ENCODE results near the gene AFAP1L2. TPM values are rescaled to one million over a fixed set of nuclear protein-coding genes. Genes with fewer than 3 reads are reported as not detected.

The AFAP1L2 gene
- total RNA-seq, 2 donors from 2014 or later, result 1.3 to 8.8 TPM

DNA sequence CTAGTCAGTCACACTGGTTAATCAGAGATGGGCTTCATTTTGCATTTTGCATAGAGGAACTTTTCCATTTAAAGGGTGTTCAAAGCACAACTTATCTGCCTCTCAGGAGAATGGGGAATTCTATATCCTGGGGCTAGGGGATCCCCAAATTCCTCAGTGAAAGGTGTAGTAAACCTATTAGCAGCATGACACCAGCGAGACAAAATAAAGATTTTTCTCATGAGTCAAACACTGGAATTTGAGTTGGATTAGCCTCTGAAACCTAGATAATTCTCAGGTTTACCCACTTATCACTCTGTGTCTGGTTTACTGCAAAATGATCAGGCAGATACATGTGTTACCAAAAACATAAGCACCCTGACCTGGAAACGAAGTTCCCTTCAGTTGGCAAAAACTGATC is 2.1 kb downstream of the AFAP1L2 start:
- H3K27ac Mint-ChIP-seq, result no peak overlapping the region
- H3K36me3 Mint-ChIP-seq, result no peaks in the 10 kb centered on the region
- peaks cover 7 to 9% of the 10 kb centered on the region in 2 donors for H3K4me1 Mint-ChIP-seq (ENCODE audit: low read depth in 2 of 2)
- ATAC-seq, result no peak
- no peak for DNase-seq (ENCODE audit: low spot score)
- peaks cover 53 to 66% of the 10 kb centered on the region in 2 donors for H3K27me3 Mint-ChIP-seq
- H3K4me3 Mint-ChIP-seq, result no peak overlapping the region
- H3K9me3 Mint-ChIP-seq, result no peaks in the 10 kb centered on the region

DNA sequence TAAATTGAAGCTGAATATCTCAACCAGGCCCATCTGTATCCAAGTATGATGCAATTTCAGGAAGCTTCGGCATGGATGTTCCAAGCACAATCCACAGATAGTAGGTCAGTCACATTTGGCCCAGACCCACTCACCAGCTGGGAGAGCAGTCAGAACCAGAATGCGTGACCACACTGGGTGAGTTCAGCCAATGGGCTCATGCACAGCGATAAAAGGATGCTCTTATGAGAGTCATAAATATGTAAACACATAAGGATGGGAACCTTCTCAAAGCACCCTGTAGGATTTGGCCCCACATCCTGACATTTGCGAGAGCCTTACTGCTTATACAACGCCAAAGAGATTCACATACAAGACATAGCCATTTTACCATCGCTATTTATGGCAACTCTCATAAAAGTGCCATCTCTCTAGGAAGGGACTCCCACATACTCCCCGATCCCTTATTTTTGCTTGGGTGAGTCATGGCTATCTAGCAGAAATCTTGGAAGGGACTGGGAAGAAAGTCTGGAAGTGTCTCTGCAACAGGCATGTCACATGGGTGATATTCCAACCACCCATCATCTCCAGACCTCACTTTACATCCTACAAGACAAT is 3.0 kb downstream of the AFAP1L2 start:
- peaks cover 54 to 71% of the 10 kb centered on the region in 2 donors for H3K27me3 Mint-ChIP-seq
- no peaks in the 10 kb centered on the region for H3K9me3 Mint-ChIP-seq
- H3K4me1 Mint-ChIP-seq (ENCODE audit: low read depth in 2 of 2), result peaks cover 7 to 12% of the 10 kb centered on the region in 2 donors
- ATAC-seq (no peak), DNase-seq (ENCODE audit: low spot score) (no peak)
- no peaks in the 10 kb centered on the region for H3K36me3 Mint-ChIP-seq
- no peak overlapping the region for H3K4me3 Mint-ChIP-seq
- H3K27ac Mint-ChIP-seq, result no peak overlapping the region

- H3K4me3 Mint-ChIP-seq, result no peak overlapping the region
- H3K27ac Mint-ChIP-seq, result no peak overlapping the region
- H3K36me3 Mint-ChIP-seq, result no peaks in the 10 kb centered on the region
- H3K4me1 Mint-ChIP-seq (ENCODE audit: low read depth in 2 of 2), result peaks cover 7 to 12% of the 10 kb centered on the region in 2 donors
- H3K9me3 Mint-ChIP-seq, result no peaks in the 10 kb centered on the region
- H3K27me3 Mint-ChIP-seq, result peaks cover 50 to 72% of the 10 kb centered on the region in 2 donors
- DNase-seq (ENCODE audit: low spot score) (no peak), ATAC-seq (no peak)
Measured at GRCh38 chr10:114400091-114400490, 4.2 kb downstream of the AFAP1L2 start.

DNA sequence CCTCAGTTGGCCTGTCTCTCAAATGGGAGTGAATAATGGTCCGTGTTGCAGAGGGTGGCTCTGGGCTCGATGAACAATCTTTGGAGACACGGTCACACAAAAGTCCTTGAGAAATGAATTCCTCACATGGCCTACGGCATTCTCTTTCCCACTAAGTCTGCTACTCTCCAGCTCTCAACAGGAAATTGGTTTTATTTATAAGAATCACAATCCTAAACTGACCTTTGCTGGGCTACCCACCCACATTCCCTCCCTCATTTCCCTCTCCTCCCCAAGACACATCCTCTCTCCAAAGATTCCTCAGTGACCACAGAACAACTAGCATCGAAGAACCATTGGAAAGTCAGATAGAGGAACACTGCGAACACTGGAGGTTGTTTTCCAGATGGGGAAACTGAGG is 4.7 kb downstream of the AFAP1L2 start:
- peaks cover 7 to 10% of the 10 kb centered on the region in 2 donors for H3K4me1 Mint-ChIP-seq (ENCODE audit: low read depth in 2 of 2)
- H3K9me3 Mint-ChIP-seq, result no peaks in the 10 kb centered on the region
- DNase-seq (ENCODE audit: low spot score) (no peak), ATAC-seq (no peak)
- H3K27me3 Mint-ChIP-seq, result peaks cover 49 to 75% of the 10 kb centered on the region in 2 donors
- H3K27ac Mint-ChIP-seq, result no peak overlapping the region
- no peaks in the 10 kb centered on the region for H3K36me3 Mint-ChIP-seq
- H3K4me3 Mint-ChIP-seq, result no peak overlapping the region

- H3K4me3 Mint-ChIP-seq, result no peak overlapping the region
- H3K9me3 Mint-ChIP-seq, result no peaks in the 10 kb centered on the region
- peaks cover 7 to 13% of the 10 kb centered on the region in 2 donors for H3K4me1 Mint-ChIP-seq (ENCODE audit: low read depth in 2 of 2)
- ATAC-seq, result no peak
- peaks cover 51 to 81% of the 10 kb centered on the region in 2 donors for H3K27me3 Mint-ChIP-seq
- no peak for DNase-seq (ENCODE audit: low spot score)
- no peaks in the 10 kb centered on the region for H3K36me3 Mint-ChIP-seq
- no peak overlapping the region for H3K27ac Mint-ChIP-seq
Measured at GRCh38 chr10:114398587-114399331, 5.5 kb downstream of the AFAP1L2 start.

DNA sequence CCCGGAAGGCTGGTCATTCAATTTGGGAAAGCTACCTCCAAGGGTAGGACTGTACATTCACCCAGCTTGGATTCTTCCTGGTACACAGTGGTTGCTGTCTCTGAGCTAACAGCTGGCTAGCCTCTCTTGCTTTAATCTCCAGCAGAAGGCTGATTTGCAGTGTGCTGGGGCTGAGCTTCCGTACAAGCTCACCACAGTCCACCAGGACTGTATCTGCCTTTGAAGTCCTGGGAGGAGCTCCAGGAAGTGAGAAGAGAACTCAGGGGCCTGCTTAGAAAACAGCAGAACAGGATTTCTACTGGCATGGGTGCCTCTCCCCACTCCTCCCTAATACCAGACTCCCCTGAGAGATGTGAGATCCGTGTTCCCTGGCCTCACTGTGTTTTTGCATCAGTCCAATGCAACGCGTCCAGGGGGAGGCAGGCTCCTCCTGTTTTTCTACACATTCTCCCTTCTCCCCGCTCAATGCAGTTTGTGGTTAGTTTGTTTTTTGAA is 6.6 kb downstream of the AFAP1L2 start:
- Mint-ChIP-seq H3K9me3 (no peaks in the 10 kb centered on the region), H3K4me3 (no peak overlapping the region), H3K36me3 (no peaks in the 10 kb centered on the region), H3K27ac (no peak overlapping the region), H3K4me1 (ENCODE audit: low read depth in 2 of 2) (peaks cover under 1 to 7% of the 10 kb centered on the region in 2 donors), H3K27me3 (peaks cover 44 to 83% of the 10 kb centered on the region in 2 donors)
- ATAC-seq (no peak), DNase-seq (ENCODE audit: low spot score) (peak; percentile 38)

DNA sequence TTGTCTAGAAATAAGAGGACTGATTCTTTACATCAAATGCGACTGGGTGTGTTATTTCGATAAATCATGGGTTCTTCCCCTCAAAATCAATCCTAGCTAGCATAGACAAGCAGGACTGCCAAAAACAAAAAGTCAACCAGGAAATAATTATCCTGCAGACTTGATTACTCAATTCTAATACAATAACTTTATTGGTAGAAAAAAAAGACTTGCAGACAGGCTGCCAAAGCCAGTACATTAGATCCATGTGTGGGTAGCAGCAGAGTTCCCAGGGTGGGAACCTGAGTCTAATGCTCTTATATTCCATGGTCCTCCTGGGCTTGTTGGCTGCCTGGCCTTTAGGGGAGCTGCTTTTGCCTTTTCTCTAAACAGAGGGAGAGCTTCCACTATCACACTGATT is 7.8 kb downstream of the AFAP1L2 start:
- Mint-ChIP-seq H3K27me3 (peaks cover 35 to 73% of the 10 kb centered on the region in 2 donors), H3K27ac (no peak overlapping the region), H3K4me3 (no peak overlapping the region), H3K4me1 (ENCODE audit: low read depth in 2 of 2) (peaks cover 0 to 7% of the 10 kb centered on the region in 2 donors), H3K36me3 (no peaks in the 10 kb centered on the region), H3K9me3 (no peaks in the 10 kb centered on the region)
- no peak for ATAC-seq
- peak; percentile 22 for DNase-seq (ENCODE audit: low spot score)

DNA sequence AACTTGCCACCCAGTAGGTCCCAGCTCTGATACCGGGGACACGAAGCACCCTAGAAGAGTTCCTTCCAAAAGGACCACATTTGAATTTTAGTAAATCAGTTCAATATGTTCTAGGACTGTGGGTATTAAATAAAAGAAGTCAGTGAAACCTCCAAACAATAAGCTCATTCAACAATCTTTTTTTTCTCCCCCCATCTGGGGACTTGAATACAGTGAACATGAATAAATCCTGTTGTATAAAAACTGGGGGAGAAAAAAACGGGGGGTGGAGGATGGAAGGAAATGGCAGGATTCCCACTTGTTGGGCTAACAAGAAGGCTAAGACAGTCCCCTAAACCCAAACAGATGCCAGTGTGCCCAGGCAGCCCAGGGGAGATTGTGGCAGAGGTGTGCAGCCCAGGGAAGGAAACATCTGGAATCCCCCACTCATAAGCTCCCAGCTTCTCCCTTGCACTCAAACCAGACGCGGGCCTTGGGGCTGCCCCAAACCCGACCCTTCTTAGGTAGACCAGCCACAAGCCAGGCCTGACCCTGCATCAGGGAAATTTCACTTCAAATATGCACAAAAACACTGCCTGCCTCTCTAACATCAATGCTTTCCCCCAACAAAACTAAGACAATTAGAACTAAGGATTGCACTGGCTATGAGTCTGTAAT is 8.8 kb downstream of the AFAP1L2 start:
- DNase-seq (ENCODE audit: low spot score) (peak; percentile 2), ATAC-seq (no peak)
- no peaks in the 10 kb centered on the region for H3K36me3 Mint-ChIP-seq
- no peaks in the 10 kb centered on the region for H3K9me3 Mint-ChIP-seq
- peaks cover 0 to 7% of the 10 kb centered on the region in 2 donors for H3K4me1 Mint-ChIP-seq (ENCODE audit: low read depth in 2 of 2)
- no peak overlapping the region for H3K27ac Mint-ChIP-seq
- peaks cover 26 to 64% of the 10 kb centered on the region in 2 donors for H3K27me3 Mint-ChIP-seq
- no peak overlapping the region for H3K4me3 Mint-ChIP-seq

DNA sequence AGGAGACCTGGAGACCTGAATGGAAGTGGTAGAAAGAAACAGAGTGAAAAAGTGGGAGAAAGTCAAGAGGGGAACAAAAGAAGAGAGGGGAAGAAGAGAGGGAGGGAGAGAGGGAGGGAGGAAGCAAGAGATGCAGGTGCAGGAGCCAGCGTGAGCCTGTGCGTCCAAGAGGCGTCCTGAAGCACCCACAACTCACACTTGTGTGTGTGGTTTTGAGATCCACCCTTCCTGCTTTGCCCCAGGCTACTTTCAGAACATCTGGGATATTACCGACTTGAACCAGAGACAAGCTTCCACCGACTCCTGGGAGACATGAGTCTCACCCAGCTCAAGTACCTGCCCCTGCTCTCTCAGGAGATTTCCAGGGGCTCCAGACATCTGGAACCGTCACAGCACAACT is 9.8 kb downstream of the AFAP1L2 start:
- H3K4me3 Mint-ChIP-seq, result no peak overlapping the region
- peaks cover 0 to 7% of the 10 kb centered on the region in 2 donors for H3K4me1 Mint-ChIP-seq (ENCODE audit: low read depth in 2 of 2)
- H3K27ac Mint-ChIP-seq, result no peak overlapping the region
- H3K27me3 Mint-ChIP-seq, result peaks cover 25 to 66% of the 10 kb centered on the region in 2 donors
- ATAC-seq (no peak), DNase-seq (ENCODE audit: low spot score) (no peak)
- H3K36me3 Mint-ChIP-seq, result no peaks in the 10 kb centered on the region
- H3K9me3 Mint-ChIP-seq, result no peaks in the 10 kb centered on the region

DNA sequence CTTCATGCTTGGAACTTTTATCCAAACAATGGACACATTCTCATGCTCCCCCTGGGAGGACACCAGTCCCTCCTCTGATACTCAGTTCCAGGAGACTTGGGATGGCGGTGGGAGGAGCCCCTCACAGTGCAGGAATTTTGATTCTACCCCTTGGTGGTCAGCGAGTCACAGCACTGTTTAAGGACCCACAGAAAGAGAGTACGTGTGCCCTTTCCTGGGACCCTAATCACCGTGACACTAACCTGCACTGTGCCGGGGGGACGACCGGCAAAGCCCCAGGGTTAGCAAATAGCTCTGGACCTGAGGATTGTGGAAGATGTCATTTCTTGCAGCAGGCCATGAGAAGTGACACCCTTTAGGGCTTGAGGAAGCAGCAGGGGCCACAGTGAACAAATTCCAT is 10.4 kb downstream of the AFAP1L2 start:
- Mint-ChIP-seq H3K36me3 (no peaks in the 10 kb centered on the region), H3K27ac (no peak overlapping the region), H3K27me3 (peaks cover 21 to 60% of the 10 kb centered on the region in 2 donors), H3K4me3 (no peak overlapping the region), H3K4me1 (ENCODE audit: low read depth in 2 of 2) (peaks cover 0 to 7% of the 10 kb centered on the region in 2 donors), H3K9me3 (no peaks in the 10 kb centered on the region)
- ATAC-seq, result no peak
- peak; percentile 56 for DNase-seq (ENCODE audit: low spot score)

DNA sequence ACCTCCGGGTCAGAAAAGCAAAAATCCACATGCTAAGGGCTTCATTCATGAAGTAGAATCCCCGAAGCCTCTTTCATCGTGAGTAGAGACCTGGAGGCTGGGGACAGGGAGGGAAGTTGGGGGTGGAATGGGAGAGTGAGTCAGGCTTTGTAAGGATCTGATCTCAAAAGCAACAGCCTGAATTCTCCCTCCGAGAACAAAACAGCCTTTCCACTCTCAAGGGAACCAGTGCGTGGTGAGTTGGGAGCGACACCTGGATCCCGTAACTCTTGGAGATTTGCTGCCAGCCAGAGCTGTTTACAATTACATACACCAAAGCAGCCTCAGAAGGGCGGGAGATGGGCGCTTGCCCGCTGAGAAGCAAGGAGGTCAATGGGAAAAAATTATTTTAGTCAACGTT is 10.8 kb downstream of the AFAP1L2 start:
- H3K27me3 Mint-ChIP-seq, result peaks cover 17 to 59% of the 10 kb centered on the region in 2 donors
- ATAC-seq, result no peak

DNA sequence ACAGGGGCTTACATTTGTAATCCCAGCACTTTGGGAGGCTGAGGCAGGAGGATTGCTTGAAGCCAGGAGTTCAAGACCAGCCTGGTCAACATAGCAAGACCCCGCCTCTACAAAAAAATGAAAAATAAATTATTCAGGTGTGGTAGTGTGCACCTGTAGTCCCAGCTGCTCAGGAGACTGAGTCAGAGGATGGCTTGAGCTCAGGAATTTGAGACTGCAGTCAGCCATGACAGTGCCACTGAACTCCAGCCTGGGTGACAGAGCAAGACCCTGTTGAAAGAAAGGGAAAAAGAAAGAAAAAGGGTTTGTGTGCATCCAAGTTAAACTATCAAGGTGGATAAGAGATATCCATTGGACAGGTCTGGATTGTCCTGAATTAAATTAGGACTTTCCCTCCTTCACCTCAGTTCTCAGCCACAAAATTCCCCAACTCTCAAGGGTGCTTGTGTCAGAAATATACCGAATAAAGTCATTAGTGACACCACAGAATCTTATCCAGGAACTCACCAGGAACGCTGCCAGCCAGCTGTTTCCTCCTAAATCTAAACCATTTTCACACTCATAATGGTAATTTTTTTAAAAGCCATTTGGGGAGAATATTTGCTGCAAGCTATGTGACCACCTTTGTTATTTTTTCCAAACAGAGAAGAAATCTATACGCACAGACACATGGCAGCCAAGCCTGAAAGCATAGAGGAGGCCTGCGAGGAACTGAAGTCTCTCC is 12.0 kb downstream of the AFAP1L2 start:
- Mint-ChIP-seq H3K4me3 (no peak overlapping the region), H3K36me3 (no peaks in the 10 kb centered on the region), H3K27me3 (peaks cover 22 to 58% of the 10 kb centered on the region in 2 donors), H3K27ac (no peak overlapping the region), H3K9me3 (no peaks in the 10 kb centered on the region), H3K4me1 (ENCODE audit: low read depth in 2 of 2) (peaks cover 9 to 15% of the 10 kb centered on the region in 2 donors)
- ATAC-seq, result no peak
- peak; percentile 29 for DNase-seq (ENCODE audit: low spot score)

More for the DNA sequence above, 10.8 kb downstream of the AFAP1L2 start:
- no peak overlapping the region for H3K27ac Mint-ChIP-seq
- DNase-seq (ENCODE audit: low spot score), result no peak
- H3K36me3 Mint-ChIP-seq, result no peaks in the 10 kb centered on the region
- H3K4me1 Mint-ChIP-seq (ENCODE audit: low read depth in 2 of 2), result peaks cover 4 to 10% of the 10 kb centered on the region in 2 donors
- no peak overlapping the region for H3K4me3 Mint-ChIP-seq
- no peaks in the 10 kb centered on the region for H3K9me3 Mint-ChIP-seq

DNA sequence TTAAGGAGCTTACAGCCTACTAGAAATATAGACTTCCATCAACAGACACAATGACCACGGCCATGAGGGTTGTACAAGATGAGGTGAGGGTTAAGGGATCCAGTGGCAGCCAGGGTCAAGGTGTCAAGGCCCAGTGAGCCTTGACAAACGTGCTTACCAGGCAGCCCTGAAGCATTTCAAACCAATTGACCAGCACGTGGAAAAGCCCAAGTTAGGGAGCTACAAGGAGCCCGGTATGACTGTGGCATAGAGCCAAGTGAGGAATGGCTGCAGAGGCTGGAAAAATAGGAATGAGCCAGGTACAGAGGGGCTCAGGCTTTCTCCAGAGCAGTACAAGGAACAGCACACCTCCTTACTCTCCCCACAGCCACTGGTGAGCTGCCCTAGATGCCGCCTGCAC is 12.7 kb downstream of the AFAP1L2 start:
- Mint-ChIP-seq H3K36me3 (no peaks in the 10 kb centered on the region), H3K27ac (no peak overlapping the region), H3K9me3 (no peaks in the 10 kb centered on the region), H3K4me1 (ENCODE audit: low read depth in 2 of 2) (peaks cover 9 to 12% of the 10 kb centered on the region in 2 donors), H3K27me3 (peaks cover 16 to 51% of the 10 kb centered on the region in 2 donors), H3K4me3 (no peak overlapping the region)
- peak; percentile 29 for DNase-seq (ENCODE audit: low spot score)
- no peak for ATAC-seq
